HFFc6 (cell line): Measurements from ENCODE around the gene PPFIBP1. TPM values are rescaled to one million over a fixed set of nuclear protein-coding genes. Genes with fewer than 3 reads are reported as not detected.

Experiments used
- DNase-seq: peaks from one replicate; pipeline ENCODE4 v3.0.0-alpha.2; 2018
- H3K27ac Mint-ChIP-seq: 2 replicates; pipeline ENCODE4 v1.8.0; 2020; ENCODE audit warnings: mild to moderate bottlenecking, mixed read lengths
- H3K27me3 Mint-ChIP-seq: 2 replicates; pipeline ENCODE4 v1.8.0; 2021; ENCODE audit warnings: mild to moderate bottlenecking, moderate library complexity, mixed read lengths; ENCODE audit not compliant: insufficient read depth
- H3K36me3 Mint-ChIP-seq: 2 replicates; pipeline ENCODE4 v1.8.0; 2021; ENCODE audit warnings: low read depth, mixed read lengths
- H3K4me1 Mint-ChIP-seq: 2 replicates; pipeline ENCODE4 v1.8.0; 2020; ENCODE audit warnings: low read depth, mixed read lengths
- H3K4me3 Mint-ChIP-seq: 2 replicates; pipeline ENCODE4 v1.8.0; 2020; ENCODE audit warnings: mild to moderate bottlenecking, moderate library complexity, mixed read lengths
- H3K9me3 Mint-ChIP-seq: 2 replicates; pipeline ENCODE4 v1.8.0; 2020; ENCODE audit warnings: mild to moderate bottlenecking, mixed read lengths
- total RNA-seq, 6 experiments: library from RNA; stranded (reverse); fragmentation: NEBNext Ultra II Directional; extraction: Animal tissue kit (Norgen Biotek cat#: 25700); gene quantifications; 2 replicates in 1 of 6; 3 replicates in 5 of 6; pipeline ENCODE4 v1.2.3, GENCODE V29; 2021
- TF ChIP-seq, protein P1 (sequence below): fragments of 200-600 bp; sonication (generic); IDR thresholded peaks from 2 replicates; pipeline ENCODE4 v1.5.0; 2021; ENCODE audit warnings: antibody characterized with exemption, mild to moderate bottlenecking

PPFIBP1 gene
- total RNA-seq, 6 experiments from 2014 or later = 79.1 to 104 (median 92.0) TPM

DNA sequence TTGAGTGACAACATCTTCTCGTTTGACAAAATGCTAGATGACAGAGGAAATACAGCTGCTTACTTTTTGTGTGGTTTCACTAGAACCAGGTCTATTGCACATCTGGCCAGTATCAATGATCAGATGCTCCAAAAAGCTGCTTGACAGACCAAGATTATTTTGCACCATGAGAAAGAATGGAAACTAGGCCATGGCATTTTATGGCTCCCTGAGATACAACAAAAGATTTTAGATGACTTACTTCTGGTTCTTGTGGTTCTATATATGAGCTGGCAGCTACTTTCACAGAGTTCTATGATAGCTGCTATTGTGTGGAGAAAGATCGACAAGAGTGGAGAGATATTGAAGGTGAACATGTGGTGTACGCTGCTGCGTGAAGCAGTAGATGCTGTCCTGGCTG is 25.9 kb upstream of the PPFIBP1 start:
- H3K36me3 Mint-ChIP-seq = no peaks in the 10 kb centered on the region
- H3K4me1 Mint-ChIP-seq = peaks cover 8% of the 10 kb centered on the region
- no peak overlapping the region for H3K4me3 Mint-ChIP-seq
- H3K27ac Mint-ChIP-seq = no peak overlapping the region
- TF ChIP-seq, protein P1, sequence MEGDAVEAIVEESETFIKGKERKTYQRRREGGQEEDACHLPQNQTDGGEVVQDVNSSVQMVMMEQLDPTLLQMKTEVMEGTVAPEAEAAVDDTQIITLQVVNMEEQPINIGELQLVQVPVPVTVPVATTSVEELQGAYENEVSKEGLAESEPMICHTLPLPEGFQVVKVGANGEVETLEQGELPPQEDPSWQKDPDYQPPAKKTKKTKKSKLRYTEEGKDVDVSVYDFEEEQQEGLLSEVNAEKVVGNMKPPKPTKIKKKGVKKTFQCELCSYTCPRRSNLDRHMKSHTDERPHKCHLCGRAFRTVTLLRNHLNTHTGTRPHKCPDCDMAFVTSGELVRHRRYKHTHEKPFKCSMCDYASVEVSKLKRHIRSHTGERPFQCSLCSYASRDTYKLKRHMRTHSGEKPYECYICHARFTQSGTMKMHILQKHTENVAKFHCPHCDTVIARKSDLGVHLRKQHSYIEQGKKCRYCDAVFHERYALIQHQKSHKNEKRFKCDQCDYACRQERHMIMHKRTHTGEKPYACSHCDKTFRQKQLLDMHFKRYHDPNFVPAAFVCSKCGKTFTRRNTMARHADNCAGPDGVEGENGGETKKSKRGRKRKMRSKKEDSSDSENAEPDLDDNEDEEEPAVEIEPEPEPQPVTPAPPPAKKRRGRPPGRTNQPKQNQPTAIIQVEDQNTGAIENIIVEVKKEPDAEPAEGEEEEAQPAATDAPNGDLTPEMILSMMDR = no peak
- no peaks in the 10 kb centered on the region for H3K9me3 Mint-ChIP-seq
- no peak for DNase-seq
- H3K27me3 Mint-ChIP-seq = peaks cover 1% of the 10 kb centered on the region; the same call in 1 of the 2 replicates

DNA sequence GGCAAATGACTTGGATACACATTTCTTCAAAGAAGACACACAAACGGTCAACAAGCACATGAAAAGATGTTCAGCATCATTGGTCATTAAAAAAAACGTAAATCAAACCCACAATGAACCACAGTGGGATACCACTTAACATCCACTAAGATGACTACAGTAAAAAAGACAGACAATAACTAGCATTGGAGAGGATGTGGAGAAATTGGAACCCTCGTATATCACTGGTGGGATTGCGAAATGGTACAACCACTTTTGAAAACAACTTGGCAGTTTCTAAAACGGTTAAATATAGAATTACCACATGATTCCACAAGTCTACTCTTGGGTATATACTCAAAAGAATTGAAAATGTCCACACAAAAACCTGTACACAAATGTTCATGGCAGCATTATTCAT is 25.2 kb upstream of the PPFIBP1 start:
- H3K27ac Mint-ChIP-seq = no peak overlapping the region
- DNase-seq = no peak
- TF ChIP-seq, protein P1 = no peak

DNA sequence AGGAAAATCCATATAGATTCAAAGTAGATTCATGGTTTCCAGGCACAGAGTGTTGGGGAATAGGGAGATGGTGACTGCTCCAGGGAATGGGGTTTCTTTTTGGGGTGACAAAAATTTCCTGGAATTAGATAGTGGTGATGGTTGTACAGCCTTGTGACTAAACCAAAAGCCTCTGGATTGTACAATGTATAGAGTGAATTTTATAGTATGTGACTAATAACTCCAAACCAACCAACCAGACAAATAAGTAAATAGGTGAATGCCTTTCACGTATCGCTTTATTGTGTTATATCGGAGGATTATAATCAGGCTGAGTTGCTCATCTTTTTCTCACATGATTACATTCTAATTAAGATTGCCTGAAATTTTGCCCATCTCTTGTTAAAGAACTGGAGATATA is 24.6 kb upstream of the PPFIBP1 start:
- no peaks in the 10 kb centered on the region for H3K36me3 Mint-ChIP-seq
- no peak overlapping the region for H3K27ac Mint-ChIP-seq
- H3K4me3 Mint-ChIP-seq = no peak overlapping the region
- TF ChIP-seq, protein P1 = no peak
- H3K9me3 Mint-ChIP-seq = no peaks in the 10 kb centered on the region
- DNase-seq = no peak
- peaks cover 1% of the 10 kb centered on the region; the same call in 1 of the 2 replicates for H3K27me3 Mint-ChIP-seq
- peaks cover 4% of the 10 kb centered on the region for H3K4me1 Mint-ChIP-seq

More for the DNA sequence above, 25.2 kb upstream of the PPFIBP1 start:
- Mint-ChIP-seq H3K9me3 (no peaks in the 10 kb centered on the region), H3K4me3 (no peak overlapping the region), H3K36me3 (no peaks in the 10 kb centered on the region), H3K27me3 (peaks cover 1% of the 10 kb centered on the region; the same call in 1 of the 2 replicates), H3K4me1 (peaks cover 2% of the 10 kb centered on the region; the same call in 1 of the 2 replicates)

DNA sequence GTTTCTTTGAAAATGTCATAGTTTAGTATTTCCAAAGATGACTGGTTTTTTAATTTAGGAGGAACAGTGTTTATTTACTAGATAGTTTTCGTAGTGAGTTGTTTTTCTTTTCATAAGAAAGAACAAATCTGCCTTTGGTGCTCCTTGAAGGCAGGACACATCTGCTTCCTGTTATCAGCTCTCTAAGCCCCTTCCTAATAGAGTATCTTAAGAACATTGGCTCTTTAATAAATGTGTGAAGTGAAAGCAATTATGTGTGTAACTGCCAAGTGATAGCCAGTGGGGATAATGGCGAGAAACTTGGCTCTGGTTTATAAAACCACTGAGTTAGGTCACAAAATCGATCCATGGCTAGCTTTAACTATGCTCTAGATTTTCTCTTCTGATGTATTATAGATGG is 23.5 kb upstream of the PPFIBP1 start:
- no peak overlapping the region for H3K27ac Mint-ChIP-seq
- no peak for DNase-seq
- TF ChIP-seq, protein P1 = no peak
- H3K9me3 Mint-ChIP-seq = no peaks in the 10 kb centered on the region
- no peak overlapping the region for H3K4me3 Mint-ChIP-seq
- no peaks in the 10 kb centered on the region for H3K27me3 Mint-ChIP-seq
- H3K4me1 Mint-ChIP-seq = peaks cover 16% of the 10 kb centered on the region
- H3K36me3 Mint-ChIP-seq = no peaks in the 10 kb centered on the region

DNA sequence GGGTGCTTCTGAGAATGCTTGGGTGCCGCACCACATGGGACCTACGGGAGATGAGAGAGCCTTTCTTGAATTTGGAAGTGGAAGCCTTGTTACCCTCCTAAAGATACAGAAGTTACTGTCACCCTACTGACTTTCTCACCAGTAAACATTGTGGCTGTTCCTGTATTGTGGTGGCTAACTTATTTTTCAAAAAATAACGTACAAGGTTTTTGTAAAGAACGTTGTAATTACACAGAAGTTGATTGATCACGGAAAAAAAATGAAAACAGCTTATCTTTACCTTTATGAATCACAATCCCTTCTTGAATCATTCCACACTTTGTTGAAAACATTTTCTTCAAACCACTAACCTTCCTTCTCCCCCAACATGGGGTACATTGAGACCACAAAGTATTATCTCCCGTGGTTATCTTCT is 22.0 kb upstream of the PPFIBP1 start:
- Mint-ChIP-seq H3K4me1 (peaks cover 19% of the 10 kb centered on the region), H3K27me3 (no peaks in the 10 kb centered on the region), H3K27ac (no peak overlapping the region), H3K4me3 (no peak overlapping the region), H3K36me3 (no peaks in the 10 kb centered on the region), H3K9me3 (no peaks in the 10 kb centered on the region)
- TF ChIP-seq, protein P1 = no peak
- no peak for DNase-seq

DNA sequence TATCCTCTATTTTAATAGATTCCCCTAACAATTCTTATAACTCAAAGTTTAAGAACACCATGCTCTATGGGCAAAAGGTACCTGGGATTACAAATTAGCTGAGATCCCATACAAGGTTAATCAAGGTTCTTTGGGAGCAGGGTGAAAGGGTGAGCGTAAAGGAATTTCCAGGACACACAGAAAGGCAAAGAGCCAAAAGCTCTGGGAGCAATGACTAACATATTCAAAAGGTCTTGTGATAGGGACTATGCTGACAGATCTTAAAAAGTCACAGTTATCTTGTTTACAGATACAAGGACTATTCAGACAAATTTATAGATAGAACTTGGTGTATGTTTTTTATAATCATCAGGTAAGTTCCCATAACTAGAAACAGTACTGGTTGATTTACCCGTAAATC is 19.5 kb upstream of the PPFIBP1 start:
- Mint-ChIP-seq H3K27ac (no peak overlapping the region; the same call in 1 of the 2 replicates), H3K36me3 (no peaks in the 10 kb centered on the region), H3K4me3 (peak overlapping the region; percentile 41; the same call in 1 of the 2 replicates), H3K27me3 (peaks cover 4% of the 10 kb centered on the region; the same call in 1 of the 2 replicates), H3K4me1 (peaks cover 19% of the 10 kb centered on the region), H3K9me3 (no peaks in the 10 kb centered on the region)
- DNase-seq = no peak
- TF ChIP-seq, protein P1 = no peak
